Loucy (cell line): Measurements from ENCODE around the gene RIPOR2.

Experiments
- H2AFZ ChIP-seq: fragments of 200-600 bp; sonication (generic); 2 replicates; pipeline ENCODE4 v1.6.0; 2016; ENCODE audit warnings: antibody characterized with exemption, mild to moderate bottlenecking, low read length, moderate library complexity
- H3F3A ChIP-seq: fragments of 200-600 bp; 2 replicates; pipeline ENCODE4 v1.6.0; 2016; ENCODE audit warnings: antibody characterized with exemption, low read depth, mild to moderate bottlenecking
- H3K27me3 ChIP-seq: fragments of 200-600 bp; sonication (generic); 2 replicates; pipeline ENCODE4 v1.6.1; 2014; ENCODE audit warnings: low read length, mild to moderate bottlenecking; ENCODE audit not compliant: insufficient read depth, poor library complexity, severe bottlenecking
- H3K36me3 ChIP-seq: fragments of 200-600 bp; sonication (generic); 2 replicates; pipeline ENCODE4 v1.6.1; 2016; ENCODE audit warnings: low read length; ENCODE audit not compliant: insufficient read depth
- H3K4me1 ChIP-seq: fragments of 200-600 bp; sonication (generic); 2 replicates; pipeline ENCODE4 v1.5.1; 2014; ENCODE audit warnings: low read length, mild to moderate bottlenecking; ENCODE audit not compliant: insufficient read depth, poor library complexity, severe bottlenecking
- H3K4me2 ChIP-seq: fragments of 200-600 bp; sonication (generic); 2 replicates; pipeline ENCODE4 v1.6.0; 2014; ENCODE audit warnings: antibody characterized with exemption, low read length, low read depth, mild to moderate bottlenecking; ENCODE audit not compliant: poor library complexity, severe bottlenecking
- H3K4me3 ChIP-seq: fragments of 200-600 bp; sonication (generic); 2 replicates; pipeline ENCODE4 v1.5.1; 2014; ENCODE audit warnings: low read length, mild to moderate bottlenecking, mixed read lengths; ENCODE audit not compliant: poor library complexity, severe bottlenecking
- H3K79me2 ChIP-seq: fragments of 200-600 bp; sonication (generic); 2 replicates; pipeline ENCODE4 v1.6.1; 2014; ENCODE audit warnings: low read length; ENCODE audit not compliant: insufficient read depth
- H3K9ac ChIP-seq: fragments of 200-600 bp; sonication (generic); 2 replicates; pipeline ENCODE4 v1.6.0; 2014; ENCODE audit warnings: mild to moderate bottlenecking, low read depth, low read length, moderate library complexity; ENCODE audit not compliant: poor library complexity, severe bottlenecking
- H3K9me2 ChIP-seq: fragments of 200-600 bp; sonication (generic); replicated peaks from 2 replicates; pipeline ENCODE4 v1.6.1; 2016; ENCODE audit warnings: low read depth, low read length, mixed read lengths
- H3K9me3 ChIP-seq: fragments of 200-600 bp; sonication (generic); 2 replicates; pipeline ENCODE4 v1.6.1; 2014; ENCODE audit warnings: mild to moderate bottlenecking, antibody characterized with exemption, low read length, low read depth; ENCODE audit not compliant: insufficient read depth
- H4K20me1 ChIP-seq: fragments of 200-600 bp; sonication (generic); 2 replicates; pipeline ENCODE4 v1.6.0; 2014; ENCODE audit warnings: antibody characterized with exemption, low read length, mild to moderate bottlenecking; ENCODE audit not compliant: insufficient read depth, poor library complexity, severe bottlenecking
- EZH2phosphoT487 ChIP-seq: fragments of 200-600 bp; IDR thresholded peaks from 2 replicates; pipeline ENCODE4 v1.6.1; 2018; ENCODE audit warnings: antibody characterized with exemption, mild to moderate bottlenecking, moderate library complexity, borderline replicate concordance
- TF ChIP-seq, protein P1 (sequence below): fragments of 200-600 bp; sonication (generic); conservative IDR thresholded peaks from 2 replicates; pipeline ENCODE4 v1.5.1; 2014; ENCODE audit warnings: mild to moderate bottlenecking, antibody characterized with exemption, low read length

The RIPOR2 gene

DNA sequence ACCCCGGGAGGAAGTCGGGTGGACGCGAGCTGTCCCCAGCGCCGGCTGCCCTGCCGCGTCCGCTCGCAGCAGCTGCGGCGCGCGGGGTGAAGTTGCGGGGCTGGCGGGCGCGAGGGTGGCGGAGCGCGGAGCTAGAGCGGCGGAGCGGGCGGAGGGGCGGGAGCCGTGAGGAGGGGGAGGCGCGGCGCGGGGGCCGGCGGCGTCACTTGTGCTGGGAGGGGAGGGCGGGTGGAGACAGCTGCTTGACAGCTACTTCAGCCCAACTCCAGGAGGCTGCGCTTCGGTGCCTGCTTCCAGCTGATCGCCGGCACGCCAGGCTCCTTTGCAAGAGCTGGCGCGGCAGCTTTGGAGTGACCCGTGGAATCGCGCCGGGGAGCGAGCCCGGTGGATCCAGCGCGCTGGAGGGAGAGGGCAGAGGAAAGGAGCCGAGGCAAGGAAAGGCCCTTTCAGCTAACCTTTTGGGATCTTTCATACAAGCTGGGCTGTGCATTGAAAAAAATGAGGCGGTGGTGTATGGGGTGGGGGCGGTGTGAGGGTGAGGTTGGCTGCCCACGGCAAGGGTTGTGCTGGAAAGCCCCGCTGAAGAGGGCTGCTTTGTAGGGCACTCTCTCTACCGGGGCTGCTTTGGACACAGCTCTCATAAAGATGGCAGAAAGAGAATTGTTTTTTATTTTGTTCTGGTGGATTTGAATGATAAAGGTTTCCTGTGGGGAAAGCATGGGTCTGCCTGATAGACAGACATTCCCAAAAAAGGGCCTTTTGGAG is 24.6 kb downstream of the RIPOR2 start:
- Histone ChIP-seq H3K27me3 (no peaks in the 10 kb centered on the region), H3K9me3 (no peaks in the 10 kb centered on the region), H3K36me3 (peaks cover 3% of the 10 kb centered on the region; the same call in 1 of the 2 replicates), H3K4me1 (peaks cover 12% of the 10 kb centered on the region), H4K20me1 (peaks cover 3% of the 10 kb centered on the region), H2AFZ (no peak overlapping the region), H3K4me3 (no peak overlapping the region), H3K9ac (no peak overlapping the region), H3K4me2 (no peak overlapping the region), H3F3A (no peaks in the 10 kb centered on the region), H3K9me2 (no peaks in the 10 kb centered on the region), H3K79me2 (peaks cover 64% of the 10 kb centered on the region)
- no peak for TF ChIP-seq EZH2phosphoT487
- TF ChIP-seq, protein P1, sequence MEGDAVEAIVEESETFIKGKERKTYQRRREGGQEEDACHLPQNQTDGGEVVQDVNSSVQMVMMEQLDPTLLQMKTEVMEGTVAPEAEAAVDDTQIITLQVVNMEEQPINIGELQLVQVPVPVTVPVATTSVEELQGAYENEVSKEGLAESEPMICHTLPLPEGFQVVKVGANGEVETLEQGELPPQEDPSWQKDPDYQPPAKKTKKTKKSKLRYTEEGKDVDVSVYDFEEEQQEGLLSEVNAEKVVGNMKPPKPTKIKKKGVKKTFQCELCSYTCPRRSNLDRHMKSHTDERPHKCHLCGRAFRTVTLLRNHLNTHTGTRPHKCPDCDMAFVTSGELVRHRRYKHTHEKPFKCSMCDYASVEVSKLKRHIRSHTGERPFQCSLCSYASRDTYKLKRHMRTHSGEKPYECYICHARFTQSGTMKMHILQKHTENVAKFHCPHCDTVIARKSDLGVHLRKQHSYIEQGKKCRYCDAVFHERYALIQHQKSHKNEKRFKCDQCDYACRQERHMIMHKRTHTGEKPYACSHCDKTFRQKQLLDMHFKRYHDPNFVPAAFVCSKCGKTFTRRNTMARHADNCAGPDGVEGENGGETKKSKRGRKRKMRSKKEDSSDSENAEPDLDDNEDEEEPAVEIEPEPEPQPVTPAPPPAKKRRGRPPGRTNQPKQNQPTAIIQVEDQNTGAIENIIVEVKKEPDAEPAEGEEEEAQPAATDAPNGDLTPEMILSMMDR: no peak

DNA sequence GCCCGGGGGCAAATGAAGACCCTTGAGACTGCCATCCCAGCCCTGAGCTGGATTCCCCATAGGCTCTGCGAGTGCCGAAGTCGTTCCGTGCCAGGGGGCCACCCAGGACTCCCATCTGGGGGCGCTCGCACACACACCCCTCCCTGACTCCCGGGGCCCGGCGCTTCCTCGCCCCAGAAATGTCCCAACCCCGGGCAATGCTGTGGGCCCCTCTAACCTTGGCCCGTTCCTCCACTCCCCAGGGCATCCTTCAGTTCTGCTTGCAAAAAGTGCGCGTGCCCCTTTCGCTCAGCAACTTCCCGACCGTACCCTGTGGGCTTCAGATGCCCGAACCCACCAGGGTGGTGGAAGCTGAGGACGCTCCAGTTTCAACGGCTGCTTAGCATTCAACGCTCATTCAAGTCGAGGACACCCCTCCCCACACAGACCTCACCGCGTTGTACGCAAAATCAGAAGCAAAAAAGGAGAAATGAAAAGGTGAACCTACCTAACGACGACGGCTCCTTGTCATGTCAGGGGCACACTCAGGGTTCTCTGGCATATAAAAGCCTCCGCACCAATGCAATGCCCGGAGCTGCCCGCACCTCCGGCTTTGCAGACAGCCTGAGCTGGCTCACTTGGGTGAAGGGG is 25.3 kb downstream of the RIPOR2 start:
- no peak overlapping the region for H2AFZ ChIP-seq
- peaks cover 57% of the 10 kb centered on the region for H3K79me2 ChIP-seq
- no peak overlapping the region for H3K9ac ChIP-seq

DNA sequence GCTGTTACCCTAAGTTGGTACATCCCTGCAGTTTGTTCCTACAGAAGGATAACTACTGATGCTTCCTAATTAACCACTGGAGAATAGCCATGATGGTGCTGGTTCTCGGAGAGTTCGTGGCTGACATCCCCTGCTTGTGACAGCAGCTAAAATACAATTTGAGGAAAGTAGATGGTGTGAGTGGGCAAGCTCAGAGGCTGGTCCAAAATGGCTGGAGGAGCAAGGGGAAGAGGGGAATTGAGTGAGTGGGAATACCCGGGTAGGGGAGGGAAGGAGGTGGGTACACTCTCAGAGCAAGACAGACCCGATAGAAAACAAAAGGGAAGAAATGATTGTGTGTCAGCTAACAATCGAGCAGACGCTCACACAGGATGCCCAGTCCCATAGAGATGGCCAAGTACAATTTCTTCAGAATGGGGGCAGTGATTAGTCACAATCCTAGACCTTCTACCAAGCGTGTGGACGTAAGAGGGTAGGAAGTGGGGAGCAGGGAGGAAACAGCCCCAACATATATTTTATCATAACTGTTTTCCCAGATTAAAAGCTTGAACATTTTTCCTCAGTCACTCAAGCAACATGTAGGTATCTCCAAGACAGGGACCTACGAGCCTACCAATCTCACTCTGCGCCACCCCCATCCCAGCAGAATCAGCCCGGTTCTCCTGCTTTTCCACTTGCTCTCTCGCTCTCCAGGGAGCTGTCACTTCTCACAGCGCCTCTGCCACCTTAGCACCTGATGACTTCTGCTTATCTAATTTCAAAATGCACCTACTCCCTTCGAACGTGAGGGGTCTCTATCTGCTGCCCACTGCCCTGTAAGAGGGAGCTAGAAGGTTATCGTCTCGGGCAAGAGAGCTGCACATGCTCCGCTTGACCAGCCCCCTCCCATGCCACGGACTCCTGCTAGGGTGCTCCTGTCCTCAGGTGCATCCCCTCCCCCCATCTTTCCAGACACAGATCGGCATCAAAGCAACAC is 26.2 kb downstream of the RIPOR2 start:
- TF ChIP-seq, protein P1: no peak
- no peak for TF ChIP-seq EZH2phosphoT487
- H3K9me2 ChIP-seq: no peaks in the 10 kb centered on the region
- peaks cover 9% of the 10 kb centered on the region; the same call in 1 of the 2 replicates for H3K36me3 ChIP-seq
- no peak overlapping the region for H2AFZ ChIP-seq
- no peak overlapping the region for H3K4me3 ChIP-seq
- H3K27me3 ChIP-seq: no peaks in the 10 kb centered on the region
- peaks cover 58% of the 10 kb centered on the region for H3K79me2 ChIP-seq
- H3K4me1 ChIP-seq: peaks cover 12% of the 10 kb centered on the region
- no peaks in the 10 kb centered on the region for H3F3A ChIP-seq
- peaks cover 3% of the 10 kb centered on the region for H4K20me1 ChIP-seq
- H3K9ac ChIP-seq: no peak overlapping the region
- H3K4me2 ChIP-seq: no peak overlapping the region
- H3K9me3 ChIP-seq: no peaks in the 10 kb centered on the region

More for the DNA sequence above, 25.3 kb downstream of the RIPOR2 start:
- H3K36me3 ChIP-seq: peaks cover 4% of the 10 kb centered on the region; the same call in 1 of the 2 replicates
- no peaks in the 10 kb centered on the region for H3K9me3 ChIP-seq
- TF ChIP-seq, protein P1: no peak
- no peak for TF ChIP-seq EZH2phosphoT487
- no peak overlapping the region for H3K4me2 ChIP-seq
- H3K4me3 ChIP-seq: no peak overlapping the region
- no peaks in the 10 kb centered on the region for H3K9me2 ChIP-seq
- no peaks in the 10 kb centered on the region for H3K27me3 ChIP-seq
- H3F3A ChIP-seq: no peaks in the 10 kb centered on the region
- peaks cover 12% of the 10 kb centered on the region for H3K4me1 ChIP-seq
- peaks cover 3% of the 10 kb centered on the region for H4K20me1 ChIP-seq
